DND-41 (cell line): ENCODE data around the gene EPC1.

Experiments
- CTCF ChIP-seq: IDR thresholded peaks from 2 replicates; pipeline ENCODE4 v1.5.1; 2012; ENCODE audit warnings: borderline replicate concordance, low read length, moderate library complexity, mild to moderate bottlenecking; ENCODE audit not compliant: poor library complexity, severe bottlenecking; ENCODE audit errors: extremely low read depth
- EZH2 ChIP-seq: IDR thresholded peaks from 3 replicates; pipeline ENCODE4 v1.6.1; 2012; ENCODE audit warnings: borderline replicate concordance, low read depth, mild to moderate bottlenecking, moderate library complexity, low read length, inconsistent platforms; ENCODE audit not compliant: severe bottlenecking

- TF ChIP-seq CTCF, result no peak
- no peak for TF ChIP-seq EZH2
Observed at GRCh38 chr10:32326119-32326518, 20.8 kb downstream of the EPC1 start.
